Parathyroid adenoma (tissue), 2 donors: ENCODE measurements around the gene PCDHA5.
"Not testable (repeated sequence)": the region's sequence is repeated elsewhere in the genome, so short reads cannot be mapped to it uniquely, and the experiment has no call there.

Experiments
- H2AFZ ChIP-seq: fragments of 300-600 bp; sonication (generic); one replicate; pipeline ENCODE4 v1.7.0; 2017; ENCODE audit warnings: antibody characterized with exemption, mild to moderate bottlenecking
- H3K27ac ChIP-seq: fragments of 300-600 bp; sonication (generic); one replicate; pipeline ENCODE4 v1.7.0; 2017
- H3K27me3 ChIP-seq: fragments of 300-600 bp; sonication (generic); one replicate; pipeline ENCODE4 v1.7.0; 2017; ENCODE audit warnings: low read length; ENCODE audit not compliant: control insufficient read depth, insufficient read depth
- H3K36me3 ChIP-seq: fragments of 300-600 bp; sonication (generic); one replicate; pipeline ENCODE4 v1.7.0; 2017; ENCODE audit warnings: low read length; ENCODE audit not compliant: control insufficient read depth, insufficient read depth
- H3K4me1 ChIP-seq: fragments of 300-600 bp; sonication (generic); one replicate; pipeline ENCODE4 v1.7.0; 2017; ENCODE audit warnings: control low read depth
- H3K4me2 ChIP-seq: fragments of 300-600 bp; sonication (generic); one replicate; pipeline ENCODE4 v1.7.0; 2017; ENCODE audit warnings: low read length
- H3K4me3 ChIP-seq: fragments of 300-600 bp; sonication (generic); one replicate; pipeline ENCODE4 v1.7.0; 2017; ENCODE audit warnings: low read depth, low read length
- H3K79me2 ChIP-seq: fragments of 300-600 bp; sonication (generic); one replicate; pipeline ENCODE4 v1.7.0; 2017; ENCODE audit warnings: control low read depth
- H3K9ac ChIP-seq: fragments of 300-600 bp; sonication (generic); one replicate; pipeline ENCODE4 v1.7.0; 2017; ENCODE audit warnings: mild to moderate bottlenecking
- H3K9me3 ChIP-seq: fragments of 300-600 bp; sonication (generic); one replicate; pipeline ENCODE4 v1.7.0; 2017; ENCODE audit warnings: low read length; ENCODE audit not compliant: control insufficient read depth
- TF ChIP-seq, protein P1 (sequence below): fragments of 300-600 bp; sonication (generic); IDR thresholded peaks from one replicate; pipeline ENCODE4 v1.7.0; 2017; ENCODE audit warnings: antibody characterized with exemption, mild to moderate bottlenecking
- donor health status: primary hyperparathyroidism.

The PCDHA5 gene

DNA sequence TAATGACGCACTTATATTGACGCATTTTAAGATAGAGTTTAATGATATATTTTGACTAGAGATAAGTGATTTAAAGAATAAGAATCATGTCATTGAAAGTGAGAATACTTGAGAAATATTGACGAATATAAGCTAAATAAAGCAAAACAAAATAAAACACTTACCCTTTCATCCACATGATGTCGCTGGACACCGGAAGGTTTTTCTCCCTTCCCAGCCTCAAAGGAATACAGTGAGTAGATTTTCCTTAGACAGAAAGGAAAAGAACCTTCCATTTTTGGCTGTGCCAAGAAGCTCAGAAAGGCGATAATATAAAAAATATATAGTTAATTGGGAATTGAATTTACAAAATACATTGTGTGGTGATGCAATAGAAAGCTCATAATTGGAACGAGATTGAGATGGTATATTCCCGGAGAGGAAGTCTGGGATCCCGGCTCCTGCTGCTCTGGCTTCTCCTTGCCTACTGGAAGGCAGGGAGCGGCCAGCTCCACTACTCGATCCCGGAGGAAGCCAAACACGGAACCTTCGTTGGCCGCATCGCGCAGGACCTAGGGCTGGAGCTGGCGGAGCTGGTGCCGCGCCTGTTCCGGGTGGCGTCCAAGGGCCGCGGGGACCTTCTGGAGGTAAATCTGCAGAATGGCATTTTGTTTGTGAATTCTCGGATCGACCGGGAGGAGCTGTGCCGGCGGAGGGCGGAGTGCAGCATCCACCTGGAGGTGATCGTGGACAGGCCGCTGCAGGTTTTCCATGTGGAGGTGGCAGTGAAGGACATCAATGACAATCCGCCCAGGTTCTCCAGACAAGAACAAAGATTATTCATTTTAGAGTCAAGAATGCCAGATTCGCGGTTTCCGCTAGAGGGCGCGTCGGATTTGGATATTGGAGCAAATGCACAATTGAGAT is at the start of gene PCDHA5:
Gene PCDHA5 (plus strand): TSS at position 239 of the 906 bp plus-strand sequence.
- no peak within 1 kb of the TSS for H3K4me2 ChIP-seq
- H3K79me2 ChIP-seq, result no peaks in the 10 kb centered on the region
- no peaks in the 10 kb centered on the region for H3K27me3 ChIP-seq
- TF ChIP-seq, protein P1, sequence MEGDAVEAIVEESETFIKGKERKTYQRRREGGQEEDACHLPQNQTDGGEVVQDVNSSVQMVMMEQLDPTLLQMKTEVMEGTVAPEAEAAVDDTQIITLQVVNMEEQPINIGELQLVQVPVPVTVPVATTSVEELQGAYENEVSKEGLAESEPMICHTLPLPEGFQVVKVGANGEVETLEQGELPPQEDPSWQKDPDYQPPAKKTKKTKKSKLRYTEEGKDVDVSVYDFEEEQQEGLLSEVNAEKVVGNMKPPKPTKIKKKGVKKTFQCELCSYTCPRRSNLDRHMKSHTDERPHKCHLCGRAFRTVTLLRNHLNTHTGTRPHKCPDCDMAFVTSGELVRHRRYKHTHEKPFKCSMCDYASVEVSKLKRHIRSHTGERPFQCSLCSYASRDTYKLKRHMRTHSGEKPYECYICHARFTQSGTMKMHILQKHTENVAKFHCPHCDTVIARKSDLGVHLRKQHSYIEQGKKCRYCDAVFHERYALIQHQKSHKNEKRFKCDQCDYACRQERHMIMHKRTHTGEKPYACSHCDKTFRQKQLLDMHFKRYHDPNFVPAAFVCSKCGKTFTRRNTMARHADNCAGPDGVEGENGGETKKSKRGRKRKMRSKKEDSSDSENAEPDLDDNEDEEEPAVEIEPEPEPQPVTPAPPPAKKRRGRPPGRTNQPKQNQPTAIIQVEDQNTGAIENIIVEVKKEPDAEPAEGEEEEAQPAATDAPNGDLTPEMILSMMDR, result no peak
- H3K9ac ChIP-seq, result no peak within 1 kb of the TSS
- no peak within 1 kb of the TSS for H2AFZ ChIP-seq
- no peak within 1 kb of the TSS for H3K4me3 ChIP-seq
- H3K9me3 ChIP-seq, result no peaks in the 10 kb centered on the region
- no peak within 1 kb of the TSS for H3K27ac ChIP-seq
- no peaks in the 10 kb centered on the region for H3K36me3 ChIP-seq
- no peaks in the 10 kb centered on the region for H3K4me1 ChIP-seq

DNA sequence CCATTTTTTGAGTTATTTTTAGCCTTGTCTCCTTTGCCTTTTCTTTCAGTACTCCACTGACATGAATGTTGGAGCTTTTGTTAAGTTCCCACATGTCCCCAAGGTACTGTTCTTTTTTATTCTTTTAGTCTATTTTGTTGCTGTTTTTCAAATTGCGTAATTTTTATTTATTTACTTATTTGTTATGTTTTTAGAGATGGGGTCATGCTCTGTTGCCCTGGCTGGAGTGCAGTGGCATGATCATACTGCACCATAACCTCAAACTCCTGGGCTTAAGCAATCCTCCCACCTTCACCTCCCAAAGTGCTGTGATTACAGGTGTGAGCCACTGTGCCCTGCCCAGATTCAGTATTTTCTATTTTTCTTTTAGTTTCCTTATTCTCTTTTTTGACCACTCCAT is 40.9 kb upstream of the PCDHA5 start:
- H3K9me3 ChIP-seq, result no peaks in the 10 kb centered on the region

DNA sequence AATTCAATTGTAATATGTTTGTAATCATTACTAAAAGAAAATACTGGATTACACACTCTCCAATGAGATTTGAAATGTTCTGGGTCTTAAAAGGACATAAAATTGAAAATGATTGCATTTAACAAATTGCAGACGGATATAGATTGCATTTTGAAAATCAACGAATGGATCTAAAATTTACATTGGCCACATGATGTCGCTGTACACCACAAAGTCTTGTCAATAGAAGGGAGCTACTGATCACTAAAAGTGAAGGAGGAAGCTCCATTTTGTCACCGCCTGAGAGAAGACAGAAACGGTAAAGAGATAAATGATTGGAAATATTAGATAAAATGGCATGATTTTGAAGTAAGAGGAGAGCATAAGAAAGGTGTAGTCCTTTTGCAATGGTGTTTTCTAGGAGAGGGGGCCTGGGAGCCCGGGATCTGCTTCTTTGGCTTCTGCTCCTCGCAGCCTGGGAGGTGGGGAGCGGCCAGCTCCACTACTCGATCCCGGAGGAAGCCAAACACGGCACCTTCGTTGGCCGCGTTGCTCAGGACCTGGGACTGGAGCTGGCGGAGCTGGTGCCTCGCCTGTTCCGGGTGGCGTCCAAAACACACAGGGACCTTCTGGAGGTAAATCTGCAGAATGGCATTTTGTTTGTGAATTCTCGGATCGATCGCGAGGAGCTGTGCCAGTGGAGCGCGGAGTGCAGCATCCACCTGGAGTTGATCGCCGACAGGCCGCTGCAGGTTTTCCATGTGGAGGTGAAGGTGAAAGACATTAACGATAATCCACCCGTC is 35.3 kb upstream of the PCDHA5 start, which contains the start of gene PCDHA1:
Gene PCDHA1 (plus strand): TSS at position 236 of the 782 bp plus-strand sequence.
- no peaks in the 10 kb centered on the region for H3K27me3 ChIP-seq
- H3K4me2 ChIP-seq, result no peak within 1 kb of the TSS
- TF ChIP-seq, protein P1, result no peak
- no peak within 1 kb of the TSS for H3K27ac ChIP-seq
- no peaks in the 10 kb centered on the region for H3K4me1 ChIP-seq
- H3K9ac ChIP-seq, result no peak within 1 kb of the TSS
- peaks cover 6% of the 10 kb centered on the region for H3K9me3 ChIP-seq
- H2AFZ ChIP-seq, result no peak within 1 kb of the TSS
- no peaks in the 10 kb centered on the region for H3K79me2 ChIP-seq
- H3K36me3 ChIP-seq, result peaks cover 7% of the 10 kb centered on the region
- no peak within 1 kb of the TSS for H3K4me3 ChIP-seq

More for the DNA sequence above, 40.9 kb upstream of the PCDHA5 start:
- Histone ChIP-seq H3K79me2 (no peaks in the 10 kb centered on the region), H3K4me3 (no peak overlapping the region), H3K4me1 (no peaks in the 10 kb centered on the region), H2AFZ (no peak overlapping the region), H3K27me3 (no peaks in the 10 kb centered on the region), H3K4me2 (no peak overlapping the region), H3K27ac (no peak overlapping the region), H3K36me3 (peaks cover 2% of the 10 kb centered on the region), H3K9ac (no peak overlapping the region)
- TF ChIP-seq, protein P1, result no peak

DNA sequence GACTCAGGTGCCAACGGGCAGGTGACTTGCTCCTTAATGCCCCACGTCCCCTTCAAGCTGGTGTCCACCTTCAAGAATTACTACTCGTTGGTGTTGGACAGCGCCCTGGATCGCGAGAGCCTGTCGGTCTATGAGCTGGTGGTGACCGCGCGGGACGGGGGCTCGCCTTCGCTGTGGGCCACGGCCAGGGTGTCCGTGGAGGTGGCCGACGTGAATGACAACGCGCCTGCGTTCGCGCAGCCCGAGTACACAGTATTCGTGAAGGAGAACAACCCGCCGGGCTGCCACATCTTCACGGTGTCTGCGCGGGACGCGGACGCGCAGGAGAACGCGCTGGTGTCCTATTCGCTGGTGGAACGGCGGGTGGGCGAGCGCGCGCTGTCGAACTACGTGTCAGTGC is 34.0 kb upstream of the PCDHA5 start:
- H3K9ac ChIP-seq, H3K79me2 ChIP-seq, H3K4me3 ChIP-seq, H3K4me2 ChIP-seq, H2AFZ ChIP-seq, H3K9me3 ChIP-seq, H3K4me1 ChIP-seq, H3K27me3 ChIP-seq, H3K27ac ChIP-seq, H3K36me3 ChIP-seq: not testable (repeated sequence)

DNA sequence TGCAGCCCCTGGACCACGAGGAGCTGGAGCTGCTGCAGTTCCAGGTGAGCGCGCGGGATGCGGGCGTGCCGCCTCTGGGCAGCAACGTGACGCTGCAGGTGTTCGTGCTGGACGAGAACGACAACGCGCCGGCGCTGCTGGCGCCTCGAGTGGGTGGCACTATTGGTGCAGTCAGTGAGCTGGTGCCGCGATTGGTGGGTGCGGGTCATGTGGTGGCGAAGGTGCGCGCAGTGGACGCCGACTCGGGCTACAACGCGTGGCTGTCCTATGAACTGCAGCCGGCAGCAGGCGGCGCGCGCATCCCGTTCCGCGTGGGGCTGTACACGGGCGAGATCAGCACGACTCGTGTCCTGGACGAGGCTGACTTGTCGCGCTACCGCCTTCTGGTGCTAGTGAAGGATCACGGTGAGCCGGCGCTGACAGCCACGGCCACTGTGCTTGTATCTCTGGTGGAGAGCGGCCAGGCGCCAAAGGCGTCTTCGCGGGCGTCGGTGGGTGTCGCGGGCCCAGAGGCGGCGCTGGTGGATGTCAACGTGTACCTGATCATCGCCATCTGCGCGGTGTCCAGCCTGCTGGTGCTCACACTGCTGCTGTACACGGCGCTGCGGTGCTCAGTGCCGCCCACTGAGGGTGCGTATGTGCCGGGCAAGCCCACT is 33.4 kb upstream of the PCDHA5 start:
- not testable (repeated sequence) for H2AFZ ChIP-seq, H3K9me3 ChIP-seq, H3K4me2 ChIP-seq, H3K36me3 ChIP-seq, H3K4me3 ChIP-seq, H3K27me3 ChIP-seq, H3K79me2 ChIP-seq, H3K9ac ChIP-seq, H3K27ac ChIP-seq, H3K4me1 ChIP-seq
